ENCODE data around the gene FBXO7. TPM values are rescaled to one million over a fixed set of nuclear protein-coding genes. Genes with fewer than 3 reads are reported as not detected.

FBXO7 gene
- total RNA-seq, 1 donor from 2014 or later = 93.8 TPM

DNA sequence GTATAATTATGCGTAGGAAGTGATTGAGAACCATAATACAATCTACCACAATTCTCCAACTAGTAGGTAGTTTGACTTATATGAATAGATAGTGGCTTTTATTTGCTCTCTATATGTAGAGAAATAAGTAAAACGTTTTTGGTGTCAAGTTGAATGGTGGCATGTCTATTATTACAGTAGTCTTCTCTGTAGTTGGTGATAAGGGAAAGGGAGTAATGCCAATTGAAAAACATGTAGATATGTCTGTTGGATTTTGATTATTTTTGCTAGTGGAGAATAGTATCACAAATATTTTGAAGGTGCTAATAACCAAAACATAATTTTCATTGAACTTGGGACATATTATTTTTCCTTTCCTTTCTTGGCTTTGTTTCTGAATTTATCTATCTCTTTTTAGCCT lies 17.5 kb downstream of the FBXO7 start:
- Mint-ChIP-seq H3K4me3 (ENCODE audit: unreplicated experiment) (no peak overlapping the region), H3K27me3 (ENCODE audit: unreplicated experiment) (no peaks in the 10 kb centered on the region), H3K27ac (ENCODE audit: unreplicated experiment) (no peak overlapping the region), H3K4me1 (ENCODE audit: unreplicated experiment) (no peaks in the 10 kb centered on the region), H3K36me3 (ENCODE audit: low read depth, unreplicated experiment) (peaks cover 33% of the 10 kb centered on the region), H3K9me3 (ENCODE audit: unreplicated experiment) (no peaks in the 10 kb centered on the region)
- TF ChIP-seq, protein P1, sequence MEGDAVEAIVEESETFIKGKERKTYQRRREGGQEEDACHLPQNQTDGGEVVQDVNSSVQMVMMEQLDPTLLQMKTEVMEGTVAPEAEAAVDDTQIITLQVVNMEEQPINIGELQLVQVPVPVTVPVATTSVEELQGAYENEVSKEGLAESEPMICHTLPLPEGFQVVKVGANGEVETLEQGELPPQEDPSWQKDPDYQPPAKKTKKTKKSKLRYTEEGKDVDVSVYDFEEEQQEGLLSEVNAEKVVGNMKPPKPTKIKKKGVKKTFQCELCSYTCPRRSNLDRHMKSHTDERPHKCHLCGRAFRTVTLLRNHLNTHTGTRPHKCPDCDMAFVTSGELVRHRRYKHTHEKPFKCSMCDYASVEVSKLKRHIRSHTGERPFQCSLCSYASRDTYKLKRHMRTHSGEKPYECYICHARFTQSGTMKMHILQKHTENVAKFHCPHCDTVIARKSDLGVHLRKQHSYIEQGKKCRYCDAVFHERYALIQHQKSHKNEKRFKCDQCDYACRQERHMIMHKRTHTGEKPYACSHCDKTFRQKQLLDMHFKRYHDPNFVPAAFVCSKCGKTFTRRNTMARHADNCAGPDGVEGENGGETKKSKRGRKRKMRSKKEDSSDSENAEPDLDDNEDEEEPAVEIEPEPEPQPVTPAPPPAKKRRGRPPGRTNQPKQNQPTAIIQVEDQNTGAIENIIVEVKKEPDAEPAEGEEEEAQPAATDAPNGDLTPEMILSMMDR (IDR thresholded peaks at IDR 0.05; ENCODE audit: unreplicated experiment) = no peak
- no peak for DNase-seq (ENCODE audit: low spot score)

DNA sequence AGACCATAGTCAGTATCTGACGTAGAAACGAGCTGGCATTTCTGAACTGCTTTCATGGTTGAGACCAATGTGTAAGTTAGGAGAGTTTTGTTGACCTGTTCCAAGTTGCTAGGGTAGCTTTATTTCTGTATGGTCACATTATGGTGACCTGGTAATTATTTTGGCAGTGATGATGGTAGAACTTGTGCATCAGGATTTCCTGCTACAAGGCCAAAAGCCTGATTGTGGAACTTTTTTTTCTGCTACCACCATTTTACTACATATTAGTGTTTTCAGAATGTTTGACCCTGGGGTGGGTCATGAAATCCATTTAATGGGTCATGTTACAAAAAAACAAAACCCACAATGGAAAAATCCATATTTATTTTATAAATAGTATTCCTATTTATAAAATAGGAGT lies 18.9 kb downstream of the FBXO7 start:
- Mint-ChIP-seq H3K9me3 (ENCODE audit: unreplicated experiment) (no peaks in the 10 kb centered on the region), H3K27ac (ENCODE audit: unreplicated experiment) (no peak overlapping the region), H3K4me1 (ENCODE audit: unreplicated experiment) (no peaks in the 10 kb centered on the region), H3K36me3 (ENCODE audit: low read depth, unreplicated experiment) (peaks cover 31% of the 10 kb centered on the region), H3K27me3 (ENCODE audit: unreplicated experiment) (no peaks in the 10 kb centered on the region), H3K4me3 (ENCODE audit: unreplicated experiment) (no peak overlapping the region)
- TF ChIP-seq, protein P1 (IDR thresholded peaks at IDR 0.05; ENCODE audit: unreplicated experiment) = no peak
- DNase-seq (ENCODE audit: low spot score) = no peak

DNA sequence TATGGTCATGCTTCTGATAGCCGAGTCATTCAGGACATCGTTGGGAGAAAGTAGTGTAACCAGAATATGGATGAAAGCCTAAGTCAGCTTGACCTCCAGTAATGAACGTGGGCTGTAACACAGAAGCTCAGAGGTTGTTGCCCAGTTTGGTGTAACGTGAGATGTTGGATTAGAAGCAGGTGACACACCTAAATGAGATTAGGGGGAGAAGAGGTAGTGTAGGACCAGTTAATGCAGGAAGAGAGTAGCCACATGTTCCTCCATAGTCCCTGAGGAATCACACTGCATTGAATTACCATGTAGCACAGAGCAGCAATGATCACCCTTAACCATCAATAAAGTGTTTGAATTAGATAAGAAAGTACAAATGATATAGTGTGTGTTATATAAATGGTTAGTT lies 20.4 kb downstream of the FBXO7 start:
- Mint-ChIP-seq H3K27ac (ENCODE audit: unreplicated experiment) (no peak overlapping the region), H3K27me3 (ENCODE audit: unreplicated experiment) (no peaks in the 10 kb centered on the region), H3K4me3 (ENCODE audit: unreplicated experiment) (no peak overlapping the region), H3K4me1 (ENCODE audit: unreplicated experiment) (no peaks in the 10 kb centered on the region), H3K9me3 (ENCODE audit: unreplicated experiment) (no peaks in the 10 kb centered on the region), H3K36me3 (ENCODE audit: low read depth, unreplicated experiment) (peaks cover 32% of the 10 kb centered on the region)
- TF ChIP-seq, protein P1 (IDR thresholded peaks at IDR 0.05; ENCODE audit: unreplicated experiment) = no peak
- DNase-seq (ENCODE audit: low spot score) = no peak

DNA sequence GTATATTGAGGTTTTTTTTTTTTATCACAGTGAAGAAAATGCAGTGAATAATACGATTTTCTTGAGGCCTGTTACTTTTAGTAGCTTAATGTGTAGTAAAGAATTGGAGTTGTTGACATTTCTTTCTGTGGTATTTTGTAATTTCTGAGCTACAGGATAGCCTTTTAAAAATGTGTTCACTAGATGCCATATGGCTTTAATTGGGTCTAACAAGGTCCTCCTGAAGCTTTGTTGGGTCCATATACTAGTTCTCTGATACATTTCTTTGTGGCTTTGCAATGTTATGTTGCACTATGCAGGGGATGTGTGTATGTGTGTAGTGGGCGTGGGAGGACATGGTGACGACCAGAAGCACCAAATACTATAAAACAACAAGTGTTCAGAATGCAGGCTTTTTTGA lies 25.1 kb downstream of the FBXO7 start:
- H3K4me3 Mint-ChIP-seq (ENCODE audit: unreplicated experiment) = no peak overlapping the region
- H3K27me3 Mint-ChIP-seq (ENCODE audit: unreplicated experiment) = no peaks in the 10 kb centered on the region
- TF ChIP-seq, protein P1 (IDR thresholded peaks at IDR 0.05; ENCODE audit: unreplicated experiment) = no peak
- no peak overlapping the region for H3K27ac Mint-ChIP-seq (ENCODE audit: unreplicated experiment)
- no peak for DNase-seq (ENCODE audit: low spot score)
- no peaks in the 10 kb centered on the region for H3K4me1 Mint-ChIP-seq (ENCODE audit: unreplicated experiment)
- no peaks in the 10 kb centered on the region for H3K9me3 Mint-ChIP-seq (ENCODE audit: unreplicated experiment)
- peaks cover 27% of the 10 kb centered on the region for H3K36me3 Mint-ChIP-seq (ENCODE audit: low read depth, unreplicated experiment)

DNA sequence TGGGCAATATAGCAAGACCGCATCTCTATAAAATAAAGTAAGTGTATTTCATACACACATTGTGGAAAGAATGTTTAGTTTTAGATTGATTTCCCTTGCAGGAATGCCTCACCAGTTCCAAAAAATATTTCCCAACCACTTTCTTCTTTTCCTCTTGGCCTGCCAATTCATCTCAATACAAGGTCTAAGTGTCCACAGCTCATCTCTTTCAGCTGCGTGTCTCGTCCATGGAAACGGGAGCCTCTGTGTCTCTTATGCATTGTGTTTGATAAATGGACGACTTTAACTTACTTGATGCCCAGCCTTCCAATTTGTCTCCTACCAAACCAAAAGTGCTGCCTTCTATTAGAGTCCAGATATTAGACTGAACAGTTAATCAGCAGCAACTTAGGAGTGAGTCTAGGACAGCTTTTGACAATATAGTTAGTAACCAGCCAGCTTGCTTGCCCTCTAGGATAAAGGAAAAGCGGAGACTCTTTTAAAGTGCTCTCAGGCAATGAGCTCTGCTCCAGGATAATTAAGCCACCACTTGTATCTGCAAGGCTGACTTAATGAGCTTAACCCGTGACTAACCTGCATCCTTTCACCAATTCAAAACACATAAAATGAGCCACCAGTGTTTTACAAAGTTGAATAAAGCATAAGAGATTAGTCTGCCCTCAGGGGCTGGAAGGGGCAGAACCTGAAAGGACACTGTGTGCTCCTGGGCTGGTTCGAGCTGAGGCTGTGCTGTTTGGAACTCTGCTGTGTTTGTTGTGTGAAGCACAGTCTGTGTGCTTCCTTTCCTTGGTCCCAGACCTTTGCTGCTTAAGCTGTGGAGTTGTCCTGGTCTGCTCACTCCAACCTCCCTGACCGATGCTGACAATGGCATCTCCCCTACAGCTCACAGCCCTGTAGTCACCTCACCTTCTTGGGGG lies 27.5 kb downstream of the FBXO7 start:
- TF ChIP-seq, protein P1 (IDR thresholded peaks at IDR 0.05; ENCODE audit: unreplicated experiment) = no peak
- Mint-ChIP-seq H3K9me3 (ENCODE audit: unreplicated experiment) (no peaks in the 10 kb centered on the region), H3K27ac (ENCODE audit: unreplicated experiment) (no peak overlapping the region), H3K27me3 (ENCODE audit: unreplicated experiment) (no peaks in the 10 kb centered on the region), H3K4me1 (ENCODE audit: unreplicated experiment) (peaks cover 3% of the 10 kb centered on the region), H3K36me3 (ENCODE audit: low read depth, unreplicated experiment) (peaks cover 13% of the 10 kb centered on the region), H3K4me3 (ENCODE audit: unreplicated experiment) (no peak overlapping the region)
- no peak for DNase-seq (ENCODE audit: low spot score)
